Sigmoid colon (tissue), 7 donors: ENCODE data around the gene ZDHHC4. TPM values are rescaled to one million over a fixed set of nuclear protein-coding genes. Genes with fewer than 3 reads are reported as not detected.

ENCODE experiments used
- DNase-seq: peaks from one replicate; pipeline ENCODE4 v3.0.0-alpha.2; 2019
- H3K27ac ChIP-seq, 4 donors: fragments of 200-600 bp; sonication (generic); one replicate each; pipeline ENCODE4 v1.5.1; 2016 to 2019; ENCODE audit warnings: mild to moderate bottlenecking in 1 of 4
- H3K27me3 ChIP-seq, 3 donors: fragments of 200-600 bp; sonication (generic); one replicate each; pipeline ENCODE4 v1.5.1; 2019; ENCODE audit warnings: mild to moderate bottlenecking in 1 of 3
- H3K36me3 ChIP-seq, 4 donors: fragments of 200-600 bp; sonication (generic); one replicate each; pipeline ENCODE4 v1.5.1; 2016 to 2019
- H3K4me1 ChIP-seq, 4 donors: fragments of 200-600 bp; sonication (generic); one replicate each; pipeline ENCODE4 v1.5.1; 2017 to 2019
- H3K4me3 ChIP-seq, 4 donors: fragments of 200-600 bp; sonication (generic); one replicate each; pipeline ENCODE4 v1.5.1; 2017 to 2019; ENCODE audit warnings: mild to moderate bottlenecking in 2 of 4, moderate library complexity in 1 of 4
- H3K9me3 ChIP-seq, 4 donors: fragments of 200-600 bp in 3 of 4; sonication (generic) in 3 of 4; one replicate each; pipeline versions ENCODE4 v1.5.1 to v1.6.1; 2013 to 2019
- EP300 ChIP-seq, 4 donors: sonication (generic); formaldehyde crosslinking; IDR thresholded peaks; one replicate each; pipeline ENCODE4 v1.6.1; 2017; ENCODE audit warnings: antibody characterized with exemption in 4 of 4
- POLR2A ChIP-seq, 2 donors: fragments of 450-650 bp; IDR thresholded peaks; one replicate each; pipeline ENCODE4 v1.6.1; 2016; ENCODE audit warnings: antibody characterized with exemption in 2 of 2, mild to moderate bottlenecking in 2 of 2, moderate library complexity in 2 of 2
- POLR2AphosphoS5 ChIP-seq, 4 donors: sonication (generic); formaldehyde crosslinking; IDR thresholded peaks; one replicate each; pipeline ENCODE4 v1.6.1; 2017; ENCODE audit warnings: antibody characterized with exemption in 4 of 4
- WGBS, 2 donors: extraction: QIAGEN DNeasy Blood & Tissue Kit; methylation state at CpG; one replicate each; pipeline ENCODE4 v1.1.7; 2013; 5-methylcytosine and 5-hydroxymethylcytosine counted together
- intact Hi-C: fragments of 100-400 bp; cut with DNase I; formaldehyde crosslinking; loops from one replicate; pipeline ENCODE4 v1.15.1; 2023
- polyA plus RNA-seq, 3 donors: library from polyadenylated mRNA; stranded (reverse); fragments of 200-250 nt; gene quantifications; one replicate each; pipeline ENCODE4 v1.2.3, GENCODE V29; 2013
- total RNA-seq, 4 donors: library from RNA; depleted of rRNA; stranded (reverse); fragments of >200 nt; gene quantifications; one replicate each; pipeline ENCODE4 v1.1.0, GENCODE V29; 2016
- TF ChIP-seq, protein P1 (sequence below), 4 experiments: fragments of 450-650 bp in 3 of 4; fragments of 200-600 bp in 1 of 4; IDR thresholded peaks; one replicate each; pipeline ENCODE4 v1.5.1; 2016 to 2019; ENCODE audit warnings: antibody characterized with exemption in 4 of 4, mild to moderate bottlenecking in 3 of 4, moderate library complexity in 2 of 4
- donor health status: healthy with polysubstance abuse.
- donor health status: Bipolar disorder and iron deficiency.
- donor health status: healthy.

Gene ZDHHC4
- total and polyA plus RNA-seq, 7 donors: 32.4 to 73.6 (median 51.0) TPM

DNA sequence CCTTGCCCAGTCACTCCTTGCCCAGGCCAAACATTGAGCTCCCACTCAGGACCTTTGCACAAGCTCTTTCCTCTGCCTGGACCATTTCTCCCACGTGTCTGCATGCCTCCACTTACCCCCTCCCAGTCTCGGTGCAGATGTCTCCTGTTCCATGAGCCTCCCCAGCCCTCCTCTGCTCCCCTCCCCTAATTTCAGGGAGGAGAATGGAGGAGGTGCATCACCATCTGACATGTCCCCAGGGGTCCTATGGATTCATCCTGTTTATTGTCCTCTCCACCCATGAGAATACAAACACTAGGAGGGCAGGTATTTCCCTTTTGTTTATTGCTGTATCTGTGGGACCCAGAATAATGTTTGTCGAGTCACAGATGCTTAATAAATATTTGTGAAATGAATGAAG is 17.4 kb upstream of the ZDHHC4 start:
- intact Hi-C loops: no loop called here

DNA sequence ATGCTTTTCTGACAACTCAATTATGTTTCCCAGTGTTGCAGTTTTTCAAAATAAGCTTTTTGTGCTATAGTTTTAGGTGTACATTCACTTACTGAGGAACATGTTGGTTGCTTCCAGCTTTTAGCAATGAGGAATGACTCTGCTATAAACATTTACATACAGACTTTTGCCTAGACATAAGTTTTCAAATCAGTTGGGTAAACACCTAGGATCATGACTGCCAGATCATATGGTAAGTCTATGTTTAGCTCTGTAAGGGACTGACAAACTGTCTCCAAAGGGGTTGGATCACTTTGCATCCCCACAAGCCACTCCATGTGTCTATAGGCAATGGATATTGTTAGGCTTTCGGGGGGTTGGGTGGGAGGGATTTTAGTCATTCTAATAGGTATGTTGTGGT is 15.1 kb upstream of the ZDHHC4 start:
- Histone ChIP-seq H3K27me3 (no peaks in the 10 kb centered on the region), H3K27ac (no peak overlapping the region), H3K36me3 (no peaks in the 10 kb centered on the region), H3K4me1 (no peaks in the 10 kb centered on the region), H3K4me3 (no peak overlapping the region), H3K9me3 (no peaks in the 10 kb centered on the region)
- no peak for TF ChIP-seq EP300 (IDR thresholded peaks at IDR 0.05)
- no peak for TF ChIP-seq POLR2AphosphoS5 (IDR thresholded peaks at IDR 0.05)
- TF ChIP-seq POLR2A (IDR thresholded peaks at IDR 0.05): no peak
- TF ChIP-seq, protein P1, sequence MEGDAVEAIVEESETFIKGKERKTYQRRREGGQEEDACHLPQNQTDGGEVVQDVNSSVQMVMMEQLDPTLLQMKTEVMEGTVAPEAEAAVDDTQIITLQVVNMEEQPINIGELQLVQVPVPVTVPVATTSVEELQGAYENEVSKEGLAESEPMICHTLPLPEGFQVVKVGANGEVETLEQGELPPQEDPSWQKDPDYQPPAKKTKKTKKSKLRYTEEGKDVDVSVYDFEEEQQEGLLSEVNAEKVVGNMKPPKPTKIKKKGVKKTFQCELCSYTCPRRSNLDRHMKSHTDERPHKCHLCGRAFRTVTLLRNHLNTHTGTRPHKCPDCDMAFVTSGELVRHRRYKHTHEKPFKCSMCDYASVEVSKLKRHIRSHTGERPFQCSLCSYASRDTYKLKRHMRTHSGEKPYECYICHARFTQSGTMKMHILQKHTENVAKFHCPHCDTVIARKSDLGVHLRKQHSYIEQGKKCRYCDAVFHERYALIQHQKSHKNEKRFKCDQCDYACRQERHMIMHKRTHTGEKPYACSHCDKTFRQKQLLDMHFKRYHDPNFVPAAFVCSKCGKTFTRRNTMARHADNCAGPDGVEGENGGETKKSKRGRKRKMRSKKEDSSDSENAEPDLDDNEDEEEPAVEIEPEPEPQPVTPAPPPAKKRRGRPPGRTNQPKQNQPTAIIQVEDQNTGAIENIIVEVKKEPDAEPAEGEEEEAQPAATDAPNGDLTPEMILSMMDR (IDR thresholded peaks at IDR 0.05): no peak
- 93 to 97% methylated on average over 1 of the region's 1 CpG for WGBS, 2 donors
- DNase-seq: no peak
- intact Hi-C loops: no loop called here

More for the DNA sequence above, 17.4 kb upstream of the ZDHHC4 start:
- TF ChIP-seq POLR2A (IDR thresholded peaks at IDR 0.05) (no peak), EP300 (IDR thresholded peaks at IDR 0.05) (no peak), POLR2AphosphoS5 (IDR thresholded peaks at IDR 0.05) (no peak)
- TF ChIP-seq, protein P1 (IDR thresholded peaks at IDR 0.05): no peak
- Histone ChIP-seq H3K9me3 (no peaks in the 10 kb centered on the region), H3K4me1 (no peaks in the 10 kb centered on the region), H3K27me3 (no peaks in the 10 kb centered on the region), H3K4me3 (no peak overlapping the region), H3K27ac (no peak overlapping the region), H3K36me3 (no peaks in the 10 kb centered on the region)
- 26 to 41% methylated on average over 3 of the region's 3 CpGs for WGBS, 2 donors
- no peak for DNase-seq

DNA sequence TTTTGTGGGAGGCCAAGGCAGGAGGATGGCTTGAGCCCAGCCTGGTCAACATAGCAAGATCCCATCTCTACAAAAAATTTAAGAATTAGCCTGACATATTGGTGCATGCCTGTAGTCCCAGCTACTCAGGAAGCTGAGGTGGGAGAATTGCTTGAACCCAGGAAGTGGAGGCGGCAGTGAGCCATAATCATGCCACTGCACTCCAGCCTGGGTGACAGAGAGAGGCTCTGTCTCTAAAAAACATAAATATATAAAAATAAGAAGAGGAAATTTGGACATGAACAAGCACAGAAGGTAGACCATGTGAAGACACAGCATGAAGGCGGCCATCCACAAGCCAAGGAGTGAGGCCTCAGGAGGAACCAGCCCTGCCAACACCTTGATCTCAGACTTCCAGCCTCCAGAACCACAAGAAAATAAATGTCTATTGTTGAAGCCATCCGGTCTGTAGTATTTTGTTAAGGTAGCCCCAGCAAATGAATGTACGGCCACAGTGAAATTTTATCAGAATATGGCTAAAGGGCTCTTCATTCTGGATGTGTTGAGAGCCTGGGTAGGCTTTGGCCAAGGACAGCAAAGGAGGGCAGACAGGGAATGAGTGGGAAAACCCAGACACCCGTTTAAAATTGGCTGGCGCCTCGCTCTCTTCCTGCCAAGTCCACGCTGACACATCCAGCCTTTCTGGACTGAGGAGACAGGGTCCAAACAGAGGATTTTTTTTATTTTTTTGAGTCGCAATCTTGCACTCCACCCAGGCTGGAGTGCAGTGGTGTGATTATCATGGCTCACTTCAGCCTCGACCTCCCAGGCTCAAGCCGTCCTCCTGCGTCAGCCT is 13.1 kb upstream of the ZDHHC4 start:
- 85 to 86% methylated on average over 12 of the region's 12 CpGs for WGBS, 2 donors
- H3K9me3 ChIP-seq: no peaks in the 10 kb centered on the region
- no peak overlapping the region for H3K27ac ChIP-seq
- no peaks in the 10 kb centered on the region for H3K27me3 ChIP-seq
- H3K36me3 ChIP-seq: no peaks in the 10 kb centered on the region
- TF ChIP-seq POLR2A (IDR thresholded peaks at IDR 0.05) (no peak), POLR2AphosphoS5 (IDR thresholded peaks at IDR 0.05) (no peak), EP300 (IDR thresholded peaks at IDR 0.05) (no peak)
- TF ChIP-seq, protein P1 (IDR thresholded peaks at IDR 0.05): no peak
- DNase-seq: no peak
- intact Hi-C loops: no loop called here
- no peaks in the 10 kb centered on the region for H3K4me1 ChIP-seq
- H3K4me3 ChIP-seq: no peak overlapping the region

DNA sequence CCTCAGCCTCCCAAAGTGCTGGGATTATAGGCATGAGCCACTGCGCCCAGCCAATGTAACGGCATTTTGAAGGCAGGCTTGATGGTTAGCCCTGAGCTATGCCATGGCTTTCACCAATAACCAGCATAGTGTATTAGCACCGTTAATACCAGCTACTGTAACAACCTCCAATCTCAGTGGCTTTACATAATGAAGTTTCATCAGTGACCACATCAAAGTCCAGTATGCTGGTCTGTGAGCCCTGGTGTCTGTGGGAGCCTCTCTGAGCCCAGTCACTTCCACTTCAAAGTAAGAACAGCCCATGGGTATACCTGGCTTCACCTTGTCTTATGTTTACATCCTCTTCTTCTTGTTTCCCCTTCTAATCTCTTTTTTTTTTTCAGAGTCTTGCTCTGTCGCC is 11.6 kb upstream of the ZDHHC4 start:
- Histone ChIP-seq H3K4me1 (no peaks in the 10 kb centered on the region), H3K4me3 (no peak overlapping the region), H3K27ac (no peak overlapping the region), H3K36me3 (no peaks in the 10 kb centered on the region), H3K9me3 (no peaks in the 10 kb centered on the region), H3K27me3 (no peaks in the 10 kb centered on the region)
- TF ChIP-seq POLR2A (IDR thresholded peaks at IDR 0.05): no peak
- TF ChIP-seq, protein P1 (IDR thresholded peaks at IDR 0.05): no peak
- TF ChIP-seq EP300 (IDR thresholded peaks at IDR 0.05): no peak
- no peak for TF ChIP-seq POLR2AphosphoS5 (IDR thresholded peaks at IDR 0.05)
- no peak for DNase-seq
- 83% methylated on average over 4 of the region's 4 CpGs for WGBS, 2 donors
- intact Hi-C loops: no loop called here
